ENCODE results near the gene PUS1.

DNA sequence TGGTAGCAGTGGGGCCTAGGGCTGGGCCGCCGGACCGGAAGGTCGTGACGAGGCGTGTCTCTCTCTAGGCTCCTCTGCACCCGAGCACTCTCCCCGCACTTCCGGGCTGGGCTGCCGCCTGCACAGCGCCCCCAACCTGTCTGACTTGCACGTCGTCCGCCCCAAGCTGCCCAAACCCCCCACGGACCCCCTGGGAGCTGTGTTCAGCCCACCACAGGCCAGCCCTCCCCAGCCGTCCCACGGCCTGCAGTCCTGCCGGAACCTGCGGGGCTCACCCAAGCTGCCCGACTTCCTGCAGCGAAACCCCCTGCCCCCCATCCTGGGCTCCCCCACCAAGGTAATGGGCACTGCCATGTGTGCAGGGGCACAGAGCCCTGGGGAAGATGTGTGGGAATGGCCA, 13.3 kb upstream of the PUS1 start:
- no peak for TF ChIP-seq POLR2A (IDR thresholded peaks at IDR 0.05; ENCODE audit: low read depth, low read length)
- TF ChIP-seq POLR2AphosphoS5 (IDR thresholded peaks at IDR 0.05; ENCODE audit: low read depth, low read length) = no peak
- no peak for TF ChIP-seq TAF1 (IDR thresholded peaks at IDR 0.05; ENCODE audit: borderline replicate concordance, low read depth, low read length)

Data from GM12892 (cell line).